ENCODE results near the gene G0S2. TPM values are rescaled to one million over a fixed set of nuclear protein-coding genes. Genes with fewer than 3 reads are reported as not detected.

G0S2 gene
- total RNA-seq, 1 experiment from 2014 or later = 0.35 TPM

- Histone ChIP-seq H3K9me3 (ENCODE audit: control insufficient read depth, low read depth, low read length) (no peaks in the 10 kb centered on the region), H4K8ac (replicated peaks; ENCODE audit: insufficient read length, low read depth, low read length) (no peak overlapping the region), H3K4ac (ENCODE audit: low read depth, low read length) (no peak overlapping the region), H3K4me1 (ENCODE audit: insufficient read depth, low read length) (no peaks in the 10 kb centered on the region), H4K20me1 (ENCODE audit: control insufficient read depth, insufficient read depth, insufficient read length) (no peaks in the 10 kb centered on the region), H3K27ac (ENCODE audit: insufficient read length, low read depth, low read length) (no peak overlapping the region), H3K79me1 (ENCODE audit: insufficient read depth, low read depth, low read length, poor library complexity, severe bottlenecking) (no peaks in the 10 kb centered on the region), H4K5ac (ENCODE audit: insufficient read length, low read depth, low read length) (no peak overlapping the region), H3K14ac (ENCODE audit: insufficient read depth, low read length) (no peak overlapping the region; the same call in 1 of the 2 replicates), H3K23ac (ENCODE audit: insufficient read length, low read depth, low read length) (no peak overlapping the region), H3K9ac (ENCODE audit: extremely low read depth, insufficient read length, low read length) (no peak overlapping the region), H2AFZ (ENCODE audit: low read length) (no peak overlapping the region), H2BK20ac (ENCODE audit: low read depth, low read length, poor library complexity, severe bottlenecking) (no peak overlapping the region), H4K91ac (ENCODE audit: insufficient read length, low read depth, low read length) (no peak overlapping the region), H3K4me2 (ENCODE audit: insufficient read depth, insufficient read length, low read length) (no peak overlapping the region), H2BK120ac (ENCODE audit: low read depth, low read length, poor library complexity, severe bottlenecking) (no peak overlapping the region), H3K23me2 (ENCODE audit: insufficient read length, low read depth, low read length, poor library complexity, severe bottlenecking) (no peaks in the 10 kb centered on the region), H3K18ac (ENCODE audit: insufficient read length, low read depth, low read length) (no peak overlapping the region), H3K56ac (ENCODE audit: insufficient read length, low read depth, low read length) (no peak overlapping the region), H3K27me3 (ENCODE audit: insufficient read depth, low read length) (no peaks in the 10 kb centered on the region), H2AK5ac (ENCODE audit: insufficient read length, low read length) (no peak overlapping the region), H2BK15ac (ENCODE audit: low read depth, low read length) (no peak overlapping the region), H2BK12ac (ENCODE audit: insufficient read length, low read depth, low read length) (no peak overlapping the region), H3T11ph (ENCODE audit: low read length) (no peak overlapping the region), H3K79me2 (ENCODE audit: insufficient read depth, low read length) (no peaks in the 10 kb centered on the region), H2BK5ac (ENCODE audit: insufficient read length, low read length) (no peak overlapping the region)
- no peaks in the 10 kb centered on the region for H3K9me3 Mint-ChIP-seq
- H3K4me3 Mint-ChIP-seq = no peak overlapping the region
- TF ChIP-seq CTCF (conservative IDR thresholded peaks at IDR 0.05) = no peak
- H3K36me3 Mint-ChIP-seq (ENCODE audit: insufficient read depth in 1 of 3, low read depth in 3 of 3) = no peaks in the 10 kb centered on the region
- no peak for DNase-seq
- peaks cover 5% of the 10 kb centered on the region for H3K27me3 Mint-ChIP-seq (ENCODE audit: low read depth)
- no CpG with 5 or more reads among the region's 9 CpGs for WGBS (ENCODE audit: extremely low coverage, insufficient read length, low lambda C conversion rate)
- H3K27ac Mint-ChIP-seq = no peak overlapping the region; a peak in 1 of 7 replicates
- H3K4me1 Mint-ChIP-seq = peaks cover 21 to 35% of the 10 kb centered on the region in 2 experiments
Measured at GRCh38 chr1:209657140-209657879, 17.9 kb upstream of the G0S2 start.
